GM19099 (cell line): Measurements from ENCODE around the gene RAB11FIP4.

ENCODE experiments used
- POLR2A ChIP-seq: IDR thresholded peaks from 3 replicates; pipeline ENCODE4 v1.6.1; 2011; ENCODE audit warnings: low read depth; ENCODE audit not compliant: insufficient read length; ENCODE audit errors: extremely low read depth

The RAB11FIP4 gene

GRCh38 chr17:31385428-31386285, 5.8 kb upstream of the RAB11FIP4 start:
- TF ChIP-seq POLR2A: no peak

GRCh38 chr17:31386542-31387075, 4.9 kb upstream of the RAB11FIP4 start:
- no peak for TF ChIP-seq POLR2A

GRCh38 chr17:31387438-31387837, 4.0 kb upstream of the RAB11FIP4 start:
- no peak for TF ChIP-seq POLR2A

- TF ChIP-seq POLR2A: no peak
Observed at GRCh38 chr17:31388351-31388750, 3.1 kb upstream of the RAB11FIP4 start.

GRCh38 chr17:31388770-31389656, 2.5 kb upstream of the RAB11FIP4 start:
- no peak for TF ChIP-seq POLR2A

GRCh38 chr17:31389657-31390381, 1.7 kb upstream of the RAB11FIP4 start:
- TF ChIP-seq POLR2A: no peak

- TF ChIP-seq POLR2A: no peak
Observed at GRCh38 chr17:31390426-31390747, 1.1 kb upstream of the RAB11FIP4 start.

GRCh38 chr17:31390748-31391495, 553 bp upstream of the RAB11FIP4 start:
- TF ChIP-seq POLR2A: no peak

GRCh38 chr17:31392002-31392855, 754 bp downstream of the RAB11FIP4 start:
- TF ChIP-seq POLR2A: no peak

GRCh38 chr17:31392856-31393748, 1.6 kb downstream of the RAB11FIP4 start:
- TF ChIP-seq POLR2A: no peak

GRCh38 chr17:31393749-31394146, 2.3 kb downstream of the RAB11FIP4 start:
- no peak for TF ChIP-seq POLR2A

GRCh38 chr17:31394544-31394943, 3.1 kb downstream of the RAB11FIP4 start:
- no peak for TF ChIP-seq POLR2A
